ENCODE measurements around the gene HPCAL1. TPM values are rescaled to one million over a fixed set of nuclear protein-coding genes. Genes with fewer than 3 reads are reported as not detected.

Gene HPCAL1
- total RNA-seq, 1 donor from 2014 or later, result 160 TPM

GRCh38 chr2:10329880-10330699 is 27.4 kb downstream of the HPCAL1 start:
- ATAC-seq (no peak), DNase-seq (no peak)
- Histone ChIP-seq H3K27ac (peak overlapping the region; percentile 74), H3K27me3 (no peaks in the 10 kb centered on the region), H3K9me3 (no peaks in the 10 kb centered on the region), H3K4me3 (peak overlapping the region; percentile 37), H3K4me1 (peaks cover 80% of the 10 kb centered on the region), H3K36me3 (no peaks in the 10 kb centered on the region)
- intact Hi-C loops (cut with DNase I), result no loop called here
- TF ChIP-seq CTCF (IDR thresholded peaks at IDR 0.05), result no peak

GRCh38 chr2:10330700-10331026 is 28.0 kb downstream of the HPCAL1 start:
- no peaks in the 10 kb centered on the region for H3K27me3 ChIP-seq
- intact Hi-C loops (cut with DNase I), result no loop called here
- TF ChIP-seq CTCF (IDR thresholded peaks at IDR 0.05), result no peak
- no peaks in the 10 kb centered on the region for H3K36me3 ChIP-seq
- peaks cover 74% of the 10 kb centered on the region for H3K4me1 ChIP-seq
- H3K4me3 ChIP-seq, result peak overlapping the region; percentile 37
- no peak for ATAC-seq
- no peaks in the 10 kb centered on the region for H3K9me3 ChIP-seq
- H3K27ac ChIP-seq, result peak overlapping the region; percentile 74
- no peak for DNase-seq

GRCh38 chr2:10331027-10331701 is 28.5 kb downstream of the HPCAL1 start:
- H3K4me1 ChIP-seq, result peaks cover 69% of the 10 kb centered on the region

GRCh38 chr2:10331702-10332401 is 29.1 kb downstream of the HPCAL1 start:
- DNase-seq, result no peak
- H3K36me3 ChIP-seq, result no peaks in the 10 kb centered on the region
- H3K27me3 ChIP-seq, result no peaks in the 10 kb centered on the region
- intact Hi-C loops (cut with DNase I), result no loop called here
- peak overlapping the region; percentile 37 for H3K4me3 ChIP-seq
- H3K27ac ChIP-seq, result peak overlapping the region; percentile 74
- H3K4me1 ChIP-seq, result peaks cover 62% of the 10 kb centered on the region
- no peaks in the 10 kb centered on the region for H3K9me3 ChIP-seq
- no peak for TF ChIP-seq CTCF (IDR thresholded peaks at IDR 0.05)
- peak; percentile 76 for ATAC-seq

More at GRCh38 chr2:10331027-10331701, 28.5 kb downstream of the HPCAL1 start:
- DNase-seq, result peak; percentile 92
- no peak for TF ChIP-seq CTCF (IDR thresholded peaks at IDR 0.05)
- Histone ChIP-seq H3K27me3 (no peaks in the 10 kb centered on the region), H3K36me3 (no peaks in the 10 kb centered on the region), H3K27ac (peak overlapping the region; percentile 74), H3K4me3 (peak overlapping the region; percentile 37), H3K9me3 (no peaks in the 10 kb centered on the region)
- ATAC-seq, result peak; percentile 83
- intact Hi-C loops (cut with DNase I), result no loop called here

GRCh38 chr2:10332402-10333246 is 29.9 kb downstream of the HPCAL1 start:
- TF ChIP-seq CTCF (IDR thresholded peaks at IDR 0.05), result no peak
- H3K27ac ChIP-seq, result peak overlapping the region; percentile 74
- no peak for ATAC-seq

More at GRCh38 chr2:10332402-10333246, 29.9 kb downstream of the HPCAL1 start:
- Histone ChIP-seq H3K36me3 (no peaks in the 10 kb centered on the region), H3K4me1 (peaks cover 55% of the 10 kb centered on the region), H3K9me3 (no peaks in the 10 kb centered on the region), H3K27me3 (no peaks in the 10 kb centered on the region), H3K4me3 (no peak overlapping the region)
- DNase-seq, result no peak
- intact Hi-C loops (cut with DNase I), result no loop called here
